Transverse colon (tissue), 4 donors: ENCODE data around the gene TTC39C. TPM values are rescaled to one million over a fixed set of nuclear protein-coding genes. Genes with fewer than 3 reads are reported as not detected.
A peak's percentile ranks its signal among the peaks of the same experiment; 100 is the strongest.

Experiments
- DNase-seq: peaks from one replicate; pipeline ENCODE4 v3.0.0-alpha.2; 2019
- H3K27ac ChIP-seq, 4 donors: fragments of 200-600 bp; sonication (generic); 2 replicates each; pipeline ENCODE4 v1.5.1; 2016 to 2018; ENCODE audit warnings: inconsistent platforms in 4 of 4
- H3K27me3 ChIP-seq: fragments of 200-600 bp; sonication (generic); 2 replicates; pipeline ENCODE4 v1.5.1; 2017; ENCODE audit warnings: inconsistent platforms
- H3K36me3 ChIP-seq, 4 donors: fragments of 200-600 bp; sonication (generic); 2 replicates each; pipeline ENCODE4 v1.5.1; 2017 to 2019; ENCODE audit warnings: inconsistent platforms in 4 of 4
- H3K4me1 ChIP-seq, 4 donors: fragments of 200-600 bp; sonication (generic); 2 replicates each; pipeline ENCODE4 v1.5.1; 2017 to 2020; ENCODE audit warnings: inconsistent platforms in 4 of 4
- H3K4me3 ChIP-seq, 4 donors: fragments of 200-600 bp; sonication (generic); 1 replicate in 1 of 4; 2 replicates in 3 of 4; pipeline versions ENCODE4 v1.5.1 to v1.6.1; 2017 to 2019; ENCODE audit warnings: inconsistent platforms in 4 of 4
- H3K9me3 ChIP-seq, 2 donors: fragments of 200-600 bp; sonication (generic); 2 replicates each; pipeline ENCODE4 v1.5.1; 2017 to 2019; ENCODE audit warnings: inconsistent platforms in 2 of 2
- CTCF ChIP-seq, 5 experiments: fragments of 200-600 bp in 3 of 5; fragments of 450-650 bp in 2 of 5; sonication (generic) in 3 of 5; IDR thresholded peaks; 1 replicate in 2 of 5; 2 replicates in 3 of 5; pipeline ENCODE4 v1.5.1; 2016 to 2017; ENCODE audit warnings: antibody characterized with exemption in 5 of 5, inconsistent platforms in 3 of 5, mild to moderate bottlenecking in 2 of 5, moderate library complexity in 1 of 5
- EP300 ChIP-seq: sonication (generic); formaldehyde crosslinking; IDR thresholded peaks from one replicate; pipeline ENCODE4 v1.6.1; 2017; ENCODE audit warnings: antibody characterized with exemption, low read depth
- POLR2A ChIP-seq: fragments of 450-650 bp; IDR thresholded peaks from one replicate; pipeline ENCODE4 v1.6.1; 2016; ENCODE audit warnings: antibody characterized with exemption, mild to moderate bottlenecking, moderate library complexity
- POLR2AphosphoS5 ChIP-seq, 3 donors: sonication (generic); formaldehyde crosslinking; IDR thresholded peaks; one replicate each; pipeline ENCODE4 v1.6.1; 2016; ENCODE audit warnings: antibody characterized with exemption in 3 of 3
- WGBS, 2 donors: methylation state at CpG; one replicate each; pipeline ENCODE4 v1.1.5; 2018; ENCODE audit warnings: low coverage in 1 of 2; 5-methylcytosine and 5-hydroxymethylcytosine counted together
- in situ Hi-C, 4 donors: fragments of 200-750 bp; cut with MboI; loops; one replicate each; pipeline versions ENCODE4 v1.15.0 to v1.15.1; 2017; ENCODE audit warnings: low sequenced_read_pairs in 3 of 4, low pct_ligation_motif_present in 1 of 4, low pct_unique_long_range_greater_than_20kb in 1 of 4
- intact Hi-C: fragments of 100-400 bp; cut with DNase I; formaldehyde crosslinking; loops from one replicate; pipeline ENCODE4 v1.15.1; 2023; ENCODE audit warnings: low total_unique reads
- total RNA-seq, 4 donors: library from RNA; depleted of rRNA; stranded (reverse); fragments of >200 nt; gene quantifications; one replicate each; pipeline ENCODE4 v1.1.0, GENCODE V29; 2016

The TTC39C gene
- total RNA-seq, 4 donors from 2014 or later = 4.8 to 18.4 (median 7.4) TPM

DNA sequence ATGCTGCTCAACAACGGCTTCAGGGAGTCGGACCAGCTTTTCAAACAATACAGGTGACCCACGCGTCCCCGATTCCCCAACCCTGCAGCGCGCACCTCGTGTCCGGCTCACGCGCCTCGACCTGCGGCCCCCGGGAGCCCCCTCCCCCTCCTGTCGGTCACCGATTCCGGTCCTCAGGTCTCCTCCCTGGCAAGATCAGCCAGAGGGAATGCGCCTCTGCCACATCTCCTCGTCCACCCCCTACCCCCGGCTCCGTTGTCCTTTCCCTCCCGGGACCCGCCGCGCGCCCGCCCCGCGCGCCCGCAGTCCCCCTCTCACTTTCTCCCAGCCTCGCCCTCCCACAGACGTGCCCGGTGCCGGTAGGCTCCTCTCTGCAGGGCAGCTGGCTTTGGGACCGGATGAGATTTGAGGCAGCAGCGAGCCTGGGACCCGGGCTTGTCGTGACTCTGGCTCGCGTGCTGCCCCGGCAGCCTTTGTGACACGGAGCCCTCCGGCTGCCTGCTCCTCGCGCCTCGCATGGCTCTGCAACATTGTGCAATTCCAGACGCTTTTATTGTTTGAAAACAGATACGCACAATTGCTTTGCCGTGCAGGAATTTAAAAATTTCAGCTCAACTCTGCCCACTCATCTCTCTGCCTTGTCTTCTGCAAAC lies 558 bp downstream of the TTC39C start:
- intact Hi-C loops = no loop called here
- in situ Hi-C loops = no loop called here
- 0 to 1% methylated on average over 3 to 36 of the region's 50 CpGs for WGBS, 2 donors

GRCh38 chr18:24015639-24016631 lies 1.4 kb downstream of the TTC39C start:
- intact Hi-C loops = no loop called here
- WGBS, 2 donors = 25 to 38% methylated on average over 17 of the region's 17 CpGs
- Histone ChIP-seq H3K9me3 (no peaks in the 10 kb centered on the region), H3K36me3 (no peaks in the 10 kb centered on the region), H3K27me3 (no peaks in the 10 kb centered on the region), H3K4me1 (peaks cover 3 to 25% (median 5%) of the 10 kb centered on the region in 4 donors), H3K4me3 (peak overlapping the region in 3 of 4 donors; percentile 69 to 88 (median 81)), H3K27ac (peak overlapping the region; percentile 81 to 87 (median 83))
- in situ Hi-C loops = no loop called here
- DNase-seq = no peak
- no peak for TF ChIP-seq EP300
- TF ChIP-seq POLR2AphosphoS5 (IDR thresholded peaks at IDR 0.05) = no peak
- no peak for TF ChIP-seq POLR2A
- no peak for TF ChIP-seq CTCF (IDR thresholded peaks at IDR 0.05)

More for the DNA sequence above, 558 bp downstream of the TTC39C start:
- no peak for TF ChIP-seq EP300
- TF ChIP-seq POLR2AphosphoS5 (IDR thresholded peaks at IDR 0.05) = peak; percentile 16 to 55 (median 35)
- peak; percentile 42 for TF ChIP-seq POLR2A
- TF ChIP-seq CTCF (IDR thresholded peaks at IDR 0.05) = no peak
- Histone ChIP-seq H3K9me3 (no peaks in the 10 kb centered on the region), H3K4me3 (peak overlapping the region; percentile 57 to 88 (median 75)), H3K4me1 (peaks cover 3 to 21% (median 5%) of the 10 kb centered on the region in 4 donors), H3K27ac (peak overlapping the region; percentile 81 to 87 (median 83)), H3K27me3 (no peaks in the 10 kb centered on the region), H3K36me3 (no peaks in the 10 kb centered on the region)
- DNase-seq = peak; percentile 54

- peak overlapping the region in 1 of 4 donors; percentile 88 for H3K4me3 ChIP-seq
- H3K27ac ChIP-seq = no peak overlapping the region
- in situ Hi-C loops = no loop called here
- no peaks in the 10 kb centered on the region for H3K36me3 ChIP-seq
- H3K9me3 ChIP-seq = no peaks in the 10 kb centered on the region
- H3K27me3 ChIP-seq = no peaks in the 10 kb centered on the region
- H3K4me1 ChIP-seq = peaks cover 3 to 25% (median 5%) of the 10 kb centered on the region in 4 donors
- 38 to 46% methylated on average over 2 of the region's 2 CpGs for WGBS, 2 donors
- no peak for TF ChIP-seq POLR2AphosphoS5 (IDR thresholded peaks at IDR 0.05)
- no peak for TF ChIP-seq EP300
- TF ChIP-seq POLR2A = no peak
- peak; percentile 35 to 59 (median 42) for TF ChIP-seq CTCF (IDR thresholded peaks at IDR 0.05)
- intact Hi-C loops = no loop called here
- DNase-seq = no peak
These were observed 2.1 kb downstream of the TTC39C start for GRCh38 chr18:24016643-24017042.

DNA sequence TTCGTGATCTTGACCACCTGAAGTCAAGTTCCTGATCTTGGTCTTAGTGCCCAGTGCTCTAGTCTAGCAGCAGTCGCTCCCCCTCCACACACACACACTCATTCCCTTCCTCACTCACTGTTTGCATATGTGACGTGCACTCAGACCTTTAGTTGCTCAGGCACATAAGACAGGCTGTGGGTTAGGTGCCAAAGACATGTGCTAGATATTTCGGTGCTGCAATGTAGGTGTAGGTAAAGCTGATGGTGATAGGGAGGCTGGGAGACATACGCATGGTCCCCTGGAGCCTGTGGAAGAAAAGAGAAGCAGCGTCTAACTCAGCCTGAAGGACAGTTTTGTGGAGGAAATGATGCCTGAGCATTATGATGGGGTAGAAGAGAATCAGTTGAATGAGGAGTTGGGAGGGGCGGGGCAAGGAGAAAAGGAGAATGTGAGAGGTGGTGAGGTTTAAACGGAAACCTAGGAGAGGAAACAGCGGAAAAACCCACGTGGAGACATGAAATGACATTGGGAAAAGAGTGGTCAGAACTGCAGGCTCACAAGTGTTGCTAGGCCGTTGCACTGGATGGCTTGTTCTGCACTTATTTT lies 3.8 kb downstream of the TTC39C start:
- no peaks in the 10 kb centered on the region for H3K27me3 ChIP-seq
- H3K4me1 ChIP-seq = peaks cover 3 to 34% (median 7%) of the 10 kb centered on the region in 4 donors
- intact Hi-C loops (no loop called here), in situ Hi-C loops (no loop called here)
- no peak for TF ChIP-seq CTCF (IDR thresholded peaks at IDR 0.05)
- no peak for TF ChIP-seq POLR2AphosphoS5 (IDR thresholded peaks at IDR 0.05)
- TF ChIP-seq EP300 = no peak
- no peak for TF ChIP-seq POLR2A
- H3K9me3 ChIP-seq = no peaks in the 10 kb centered on the region
- H3K36me3 ChIP-seq = no peaks in the 10 kb centered on the region
- H3K27ac ChIP-seq = no peak overlapping the region
- H3K4me3 ChIP-seq = no peak overlapping the region
- no peak for DNase-seq
- 78 to 82% methylated on average over 8 to 11 of the region's 11 CpGs for WGBS, 2 donors
